Breast epithelium (tissue), 3 donors: ENCODE measurements around the gene IRF2BP2.
"Not testable (repeated sequence)": the region's sequence is repeated elsewhere in the genome, so short reads cannot be mapped to it uniquely, and the experiment has no call there.

Experiments
- POLR2A ChIP-seq: fragments of 450-650 bp; IDR thresholded peaks from one replicate; pipeline ENCODE4 v1.6.1; 2016; ENCODE audit warnings: antibody characterized with exemption, mild to moderate bottlenecking, moderate library complexity
- POLR2AphosphoS5 ChIP-seq, 3 donors: sonication (generic); formaldehyde crosslinking; IDR thresholded peaks; one replicate each; pipeline ENCODE4 v1.6.1; 2017; ENCODE audit warnings: antibody characterized with exemption in 3 of 3
- TF ChIP-seq, protein P1 (sequence below), 3 donors: fragments of 450-650 bp; IDR thresholded peaks; one replicate each; pipeline ENCODE4 v1.5.1; 2016 to 2017; ENCODE audit warnings: antibody characterized with exemption in 3 of 3, mild to moderate bottlenecking in 3 of 3, moderate library complexity in 3 of 3

GRCh38 chr1:234634922-234635321, 24.9 kb upstream of the IRF2BP2 start:
- TF ChIP-seq, protein P1, sequence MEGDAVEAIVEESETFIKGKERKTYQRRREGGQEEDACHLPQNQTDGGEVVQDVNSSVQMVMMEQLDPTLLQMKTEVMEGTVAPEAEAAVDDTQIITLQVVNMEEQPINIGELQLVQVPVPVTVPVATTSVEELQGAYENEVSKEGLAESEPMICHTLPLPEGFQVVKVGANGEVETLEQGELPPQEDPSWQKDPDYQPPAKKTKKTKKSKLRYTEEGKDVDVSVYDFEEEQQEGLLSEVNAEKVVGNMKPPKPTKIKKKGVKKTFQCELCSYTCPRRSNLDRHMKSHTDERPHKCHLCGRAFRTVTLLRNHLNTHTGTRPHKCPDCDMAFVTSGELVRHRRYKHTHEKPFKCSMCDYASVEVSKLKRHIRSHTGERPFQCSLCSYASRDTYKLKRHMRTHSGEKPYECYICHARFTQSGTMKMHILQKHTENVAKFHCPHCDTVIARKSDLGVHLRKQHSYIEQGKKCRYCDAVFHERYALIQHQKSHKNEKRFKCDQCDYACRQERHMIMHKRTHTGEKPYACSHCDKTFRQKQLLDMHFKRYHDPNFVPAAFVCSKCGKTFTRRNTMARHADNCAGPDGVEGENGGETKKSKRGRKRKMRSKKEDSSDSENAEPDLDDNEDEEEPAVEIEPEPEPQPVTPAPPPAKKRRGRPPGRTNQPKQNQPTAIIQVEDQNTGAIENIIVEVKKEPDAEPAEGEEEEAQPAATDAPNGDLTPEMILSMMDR (IDR thresholded peaks at IDR 0.05), result not testable (repeated sequence)
- not testable (repeated sequence) for TF ChIP-seq POLR2AphosphoS5 (IDR thresholded peaks at IDR 0.05); POLR2A
